NCI-H2196 (cell line): ENCODE data around the gene SCAMP2.

ENCODE experiments used
- DNase-seq: peaks from one replicate; lab custom pipeline; 2025; ENCODE audit not compliant: unreplicated experiment; lab: John Stamatoyannopoulos, UW

Gene SCAMP2

GRCh38 chr15:74821790-74822158 lies 51.4 kb downstream of the SCAMP2 start:
- no peak for DNase-seq

DNA sequence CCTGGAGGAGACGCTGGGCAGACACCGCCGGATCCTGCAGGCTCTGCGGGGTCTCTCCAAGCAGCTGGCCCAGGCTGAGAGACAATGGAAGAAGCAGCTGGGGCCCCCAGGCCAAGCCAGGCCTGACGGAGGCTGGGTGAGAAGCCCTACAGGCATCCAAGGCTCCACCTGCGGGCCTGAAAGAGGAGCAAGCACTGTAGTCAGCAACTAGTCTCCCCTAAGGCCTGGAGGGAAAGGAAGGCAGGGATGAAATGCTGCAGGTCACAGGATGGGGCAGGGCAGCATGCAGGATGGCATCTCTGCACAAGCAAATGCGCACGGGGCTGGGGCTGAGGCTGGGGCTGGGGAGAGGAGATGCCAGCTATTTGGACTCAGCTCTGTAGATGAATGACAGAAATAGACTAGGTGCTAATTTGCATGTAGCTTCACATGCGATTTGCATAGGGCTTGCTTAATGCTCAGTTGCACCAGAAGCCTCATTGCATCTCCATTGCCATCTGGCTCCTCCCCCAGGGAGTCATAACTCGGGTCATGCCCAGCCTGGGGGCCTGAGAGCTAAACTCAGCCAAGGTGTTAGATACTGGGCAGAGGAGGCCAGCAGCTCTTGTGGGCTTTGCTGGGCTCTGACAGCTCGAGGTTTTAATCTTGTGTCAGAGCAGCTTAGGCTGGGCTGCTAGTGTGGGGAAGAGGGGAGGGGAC lies 51.9 kb downstream of the SCAMP2 start:
- DNase-seq, result no peak

GRCh38 chr15:74820056-74820455 lies 53.1 kb downstream of the SCAMP2 start:
- DNase-seq, result no peak

- DNase-seq, result peak; percentile 5
These were observed 55.8 kb downstream of the SCAMP2 start for GRCh38 chr15:74817370-74817737.

DNA sequence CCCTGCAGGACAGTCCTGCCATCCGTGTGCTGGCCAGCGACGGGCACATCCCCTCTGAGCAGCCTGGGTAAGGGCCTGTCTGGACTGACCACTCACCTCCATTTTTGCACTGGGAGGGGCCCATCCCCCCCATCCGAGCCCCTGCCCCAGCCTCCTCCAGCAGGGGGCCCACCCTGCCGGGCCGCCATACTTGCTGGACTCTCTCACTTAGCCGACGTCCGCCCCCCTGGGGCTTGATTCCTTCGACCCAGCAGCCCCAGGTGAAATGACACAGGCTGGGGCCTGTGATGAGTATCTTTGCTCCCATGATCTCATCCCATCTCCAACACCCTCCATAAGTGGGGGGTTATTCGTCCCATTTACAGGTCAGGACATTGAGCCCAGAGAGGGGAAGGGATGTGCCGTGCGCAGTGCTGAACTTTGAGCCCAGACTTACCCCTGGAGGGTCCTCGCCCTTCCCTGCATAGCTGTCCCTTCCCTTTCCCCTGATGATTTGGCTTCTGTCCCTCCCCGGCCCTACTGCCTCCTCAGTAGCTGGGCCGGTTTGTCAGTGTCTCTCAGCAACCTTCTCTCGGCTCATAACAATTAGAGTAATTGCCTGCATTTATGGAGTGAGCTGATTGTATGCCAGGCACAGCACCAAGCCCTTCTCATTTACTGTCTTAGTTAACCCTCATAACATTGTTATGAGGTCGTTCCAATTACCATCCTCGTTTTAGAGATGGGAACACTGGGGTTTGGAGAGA lies 56.4 kb downstream of the SCAMP2 start:
- no peak for DNase-seq

DNA sequence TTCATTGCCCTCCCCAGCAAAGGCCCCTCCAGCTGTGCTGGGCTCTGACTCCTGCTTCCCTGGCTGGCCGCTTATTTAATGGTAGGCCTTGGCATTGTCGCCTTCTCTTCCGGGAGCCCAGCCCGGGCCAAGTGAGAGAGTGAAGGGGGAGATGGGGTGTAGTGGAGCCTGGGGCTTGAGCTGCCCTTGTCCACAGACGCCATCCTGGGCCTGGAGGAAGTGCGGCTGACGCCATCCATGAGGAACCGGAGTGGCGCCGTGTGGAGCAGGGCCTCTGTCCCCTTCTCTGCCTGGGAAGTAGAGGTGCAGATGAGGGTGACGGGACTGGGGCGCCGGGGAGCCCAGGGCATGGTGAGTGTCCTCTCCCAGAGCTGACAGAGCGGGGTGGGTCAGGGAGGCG lies 57.2 kb downstream of the SCAMP2 start:
- no peak for DNase-seq

DNA sequence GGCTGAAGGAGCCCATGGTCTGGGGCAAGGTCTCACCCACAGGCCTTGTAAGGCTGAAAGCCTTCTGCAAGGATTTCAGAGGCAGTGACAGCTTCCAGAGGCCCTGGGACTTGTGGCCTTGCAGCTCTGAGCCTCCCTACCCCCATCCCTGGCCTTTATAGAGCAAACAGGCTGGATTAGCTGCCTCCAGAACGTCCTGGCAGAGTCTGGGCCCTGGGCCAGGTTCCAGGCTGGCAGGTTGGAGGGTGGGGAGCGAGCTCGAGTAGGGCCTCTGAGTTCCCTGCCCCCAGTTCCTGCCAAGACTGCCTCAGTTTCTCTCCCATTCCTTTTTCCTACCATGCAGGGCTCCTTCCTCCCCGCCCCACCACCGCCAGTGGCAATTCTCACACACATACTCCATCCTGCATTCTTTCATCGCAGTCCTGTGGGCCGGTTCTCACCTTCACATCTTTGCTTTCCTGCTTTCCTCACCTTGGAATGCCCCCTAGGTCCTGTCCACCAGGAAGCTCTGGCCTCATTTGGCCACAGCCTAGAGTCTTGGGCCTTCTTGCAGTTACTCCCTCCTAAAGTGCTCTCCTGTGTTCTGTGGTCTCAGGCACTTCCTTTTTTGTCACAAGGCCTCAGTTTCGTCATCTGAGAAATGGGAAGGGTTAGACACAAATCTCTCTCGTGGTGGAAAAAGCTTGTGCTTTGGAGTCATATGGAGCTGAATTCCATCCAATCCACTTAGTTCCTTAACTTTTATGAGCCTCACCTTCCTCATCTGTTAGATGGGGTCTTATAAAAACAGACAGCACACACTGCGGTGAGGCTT lies 57.8 kb downstream of the SCAMP2 start:
- peak; percentile 30 for DNase-seq

DNA sequence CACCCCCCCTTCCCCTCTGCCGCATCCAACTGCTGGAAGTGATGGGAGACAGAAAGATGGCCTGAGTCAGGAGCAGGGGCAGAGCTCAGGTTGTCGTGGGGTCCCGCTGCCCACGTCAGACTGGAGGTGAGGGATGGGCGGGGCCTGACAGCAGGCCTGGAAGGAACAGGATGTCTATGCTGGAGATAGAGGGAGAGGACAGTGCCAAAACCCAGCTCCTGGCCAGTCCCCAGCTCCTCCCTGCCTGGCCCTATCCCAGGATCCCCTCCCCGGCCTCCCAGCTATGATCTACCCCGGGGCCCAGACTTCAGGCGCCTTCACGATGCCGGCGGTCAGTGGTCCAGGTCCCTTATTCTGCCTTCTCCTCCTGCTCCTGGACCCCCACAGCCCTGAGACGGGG lies 60.6 kb downstream of the SCAMP2 start, which contains the start of gene LMAN1L:
Gene LMAN1L, plus strand, starts transcription at position 303 of the 400 bp plus-strand sequence. Its CDS starts 20 bp downstream, at position 323.
- no peak for DNase-seq

DNA sequence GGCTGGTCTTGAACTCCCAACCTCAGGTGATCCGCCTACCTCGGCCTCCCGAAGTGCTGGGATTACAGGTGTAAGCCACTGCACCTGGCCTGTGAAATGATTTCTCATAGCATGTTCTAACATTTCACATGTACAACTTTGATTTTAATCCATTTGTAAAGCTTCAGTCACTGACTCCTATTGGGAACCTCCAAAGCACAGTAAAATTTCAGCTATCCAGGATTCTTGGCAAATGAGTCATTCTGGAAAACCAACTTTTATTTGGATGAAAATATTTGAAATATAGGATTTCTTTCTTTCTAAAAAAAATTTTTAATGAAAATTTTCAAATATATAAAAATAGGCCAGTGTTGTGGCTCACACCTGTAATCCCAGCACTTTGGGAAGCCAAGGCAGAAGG lies 63.2 kb downstream of the SCAMP2 start:
- DNase-seq, result no peak

GRCh38 chr15:74809242-74809641 lies 63.9 kb downstream of the SCAMP2 start:
- no peak for DNase-seq

DNA sequence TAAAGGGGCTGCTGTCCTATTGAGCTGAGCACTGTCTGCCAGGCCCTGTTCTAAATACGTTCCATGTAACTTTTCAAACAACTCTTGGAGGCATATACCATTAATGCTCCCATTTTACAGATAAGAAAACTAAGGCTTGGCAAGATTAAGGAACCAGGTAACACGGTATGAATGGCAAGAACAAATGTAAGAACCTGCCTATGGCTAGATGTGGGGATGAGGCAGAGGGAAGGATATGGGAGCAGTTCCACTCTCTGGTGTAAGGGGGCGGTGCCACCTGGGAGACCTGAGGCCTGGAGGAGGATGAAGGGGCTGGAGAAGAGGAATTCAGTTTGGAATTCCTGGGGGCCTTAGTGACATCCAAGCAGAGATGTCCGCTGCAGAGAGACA lies 64.3 kb downstream of the SCAMP2 start:
- DNase-seq, result no peak

DNA sequence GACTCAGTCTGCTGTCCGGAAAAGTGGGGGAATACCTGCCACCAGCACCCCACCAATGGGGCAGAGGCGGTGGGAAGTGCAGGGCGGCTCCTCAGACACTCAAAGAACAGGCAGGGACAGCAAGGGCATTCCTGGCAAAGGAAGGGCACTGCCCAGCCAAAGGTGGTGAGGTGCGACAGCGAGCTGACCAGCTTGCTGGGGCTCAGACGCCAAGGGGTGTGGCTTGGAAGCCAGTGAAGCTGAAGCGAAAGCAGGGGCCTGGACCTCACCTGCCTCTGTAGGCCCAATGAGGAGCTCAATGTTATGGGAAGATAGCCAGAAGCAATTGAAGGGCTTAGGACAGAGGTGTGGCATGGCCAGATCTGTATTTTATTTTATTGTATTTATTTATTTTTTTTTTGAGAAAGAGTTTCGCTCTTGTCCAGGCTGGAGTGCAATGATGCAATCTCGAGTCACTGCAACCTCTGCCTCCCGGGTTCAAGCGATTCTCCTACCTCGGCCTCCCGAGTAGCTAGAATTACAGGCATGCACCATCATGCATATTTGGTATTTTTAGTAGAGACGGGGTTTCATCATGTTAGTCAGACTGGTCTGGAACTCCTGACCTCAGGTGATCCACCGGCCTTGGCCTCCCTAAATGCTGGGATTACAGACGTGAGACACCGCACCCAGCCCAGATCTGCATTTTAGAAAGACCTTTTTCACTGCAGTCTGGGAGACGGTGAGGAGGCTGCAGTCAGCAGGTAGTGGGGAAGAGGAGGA lies 64.9 kb downstream of the SCAMP2 start:
- peak; percentile 73 for DNase-seq

- DNase-seq, result no peak
These were observed 65.9 kb downstream of the SCAMP2 start for GRCh38 chr15:74807282-74807681.

DNA sequence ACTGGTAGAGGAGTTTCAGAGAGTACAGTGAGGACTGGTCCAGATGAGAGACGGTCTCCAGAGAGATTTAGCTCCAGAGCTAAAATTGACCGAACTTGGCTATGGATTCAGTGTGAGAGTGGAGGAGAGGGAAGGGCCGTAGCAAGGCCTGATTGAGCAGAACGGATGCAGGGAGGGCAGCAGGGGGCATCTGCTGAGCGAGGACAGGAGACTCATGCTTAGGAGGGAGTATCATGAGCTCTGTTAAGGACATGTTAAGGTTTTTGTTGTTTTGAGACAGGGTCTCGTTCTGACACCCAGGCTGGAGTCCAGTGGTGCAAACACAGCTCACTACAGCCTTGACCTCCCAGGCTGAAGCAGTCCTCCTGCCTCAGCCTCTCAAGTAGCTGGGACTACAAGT lies 68.2 kb downstream of the SCAMP2 start:
- no peak for DNase-seq

DNA sequence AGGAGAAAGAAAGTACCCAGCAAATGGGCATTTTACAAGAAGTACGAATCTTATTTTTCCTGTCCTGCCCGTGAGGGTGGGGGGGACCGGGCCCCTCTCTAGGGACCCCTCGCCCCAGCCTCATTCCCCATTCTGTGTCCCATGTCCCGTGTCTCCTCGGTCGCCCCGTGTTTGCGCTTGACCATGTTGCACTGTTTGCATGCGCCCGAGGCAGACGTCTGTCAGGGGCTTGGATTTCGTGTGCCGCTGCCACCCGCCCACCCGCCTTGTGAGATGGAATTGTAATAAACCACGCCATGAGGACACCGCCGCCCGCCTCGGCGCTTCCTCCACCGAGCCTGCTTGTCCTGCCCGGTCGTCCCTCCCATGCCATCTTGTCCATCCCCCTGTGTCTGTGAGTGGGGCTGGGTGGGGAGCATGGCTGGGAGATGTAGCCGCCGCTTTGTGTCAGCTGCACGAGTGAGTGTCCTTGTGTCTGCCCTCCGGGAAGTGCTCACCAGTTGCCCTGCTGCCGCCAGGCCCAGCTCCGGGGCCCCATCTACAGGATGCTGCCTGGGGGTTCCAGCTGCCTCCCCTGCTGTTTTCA lies 70.2 kb downstream of the SCAMP2 start:
- DNase-seq, result no peak

DNA sequence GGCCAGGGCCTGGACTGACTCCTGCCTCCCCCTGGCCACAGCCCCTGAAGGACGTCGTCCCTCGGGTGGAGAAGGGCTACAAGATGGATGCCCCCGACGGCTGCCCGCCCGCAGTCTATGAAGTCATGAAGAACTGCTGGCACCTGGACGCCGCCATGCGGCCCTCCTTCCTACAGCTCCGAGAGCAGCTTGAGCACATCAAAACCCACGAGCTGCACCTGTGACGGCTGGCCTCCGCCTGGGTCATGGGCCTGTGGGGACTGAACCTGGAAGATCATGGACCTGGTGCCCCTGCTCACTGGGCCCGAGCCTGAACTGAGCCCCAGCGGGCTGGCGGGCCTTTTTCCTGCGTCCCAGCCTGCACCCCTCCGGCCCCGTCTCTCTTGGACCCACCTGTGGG lies 70.9 kb downstream of the SCAMP2 start:
- DNase-seq, result no peak

DNA sequence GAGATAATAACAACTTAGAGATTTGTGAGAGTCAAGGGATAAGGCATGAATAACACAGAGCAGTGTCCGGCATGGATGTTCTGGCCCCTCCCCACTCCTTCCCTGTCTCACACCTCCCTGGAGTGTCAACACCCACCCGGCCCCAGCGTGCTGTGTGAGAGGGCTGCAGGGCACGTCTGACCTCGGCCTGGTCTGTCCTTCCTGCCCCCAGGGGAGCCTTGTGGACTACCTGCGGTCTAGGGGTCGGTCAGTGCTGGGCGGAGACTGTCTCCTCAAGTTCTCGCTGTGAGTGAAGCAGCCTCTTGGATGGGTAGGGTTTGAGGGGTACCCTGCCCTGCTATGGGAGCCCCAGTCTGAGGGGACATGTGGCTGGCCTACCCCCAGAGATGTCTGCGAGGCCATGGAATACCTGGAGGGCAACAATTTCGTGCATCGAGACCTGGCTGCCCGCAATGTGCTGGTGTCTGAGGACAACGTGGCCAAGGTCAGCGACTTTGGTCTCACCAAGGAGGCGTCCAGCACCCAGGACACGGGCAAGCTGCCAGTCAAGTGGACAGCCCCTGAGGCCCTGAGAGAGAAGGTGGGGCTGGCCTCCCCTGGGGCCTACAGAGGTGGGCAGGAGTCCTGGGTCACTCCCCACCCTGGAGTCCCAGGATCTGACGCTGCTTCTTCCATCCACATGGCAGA lies 71.7 kb downstream of the SCAMP2 start:
- DNase-seq, result no peak

DNA sequence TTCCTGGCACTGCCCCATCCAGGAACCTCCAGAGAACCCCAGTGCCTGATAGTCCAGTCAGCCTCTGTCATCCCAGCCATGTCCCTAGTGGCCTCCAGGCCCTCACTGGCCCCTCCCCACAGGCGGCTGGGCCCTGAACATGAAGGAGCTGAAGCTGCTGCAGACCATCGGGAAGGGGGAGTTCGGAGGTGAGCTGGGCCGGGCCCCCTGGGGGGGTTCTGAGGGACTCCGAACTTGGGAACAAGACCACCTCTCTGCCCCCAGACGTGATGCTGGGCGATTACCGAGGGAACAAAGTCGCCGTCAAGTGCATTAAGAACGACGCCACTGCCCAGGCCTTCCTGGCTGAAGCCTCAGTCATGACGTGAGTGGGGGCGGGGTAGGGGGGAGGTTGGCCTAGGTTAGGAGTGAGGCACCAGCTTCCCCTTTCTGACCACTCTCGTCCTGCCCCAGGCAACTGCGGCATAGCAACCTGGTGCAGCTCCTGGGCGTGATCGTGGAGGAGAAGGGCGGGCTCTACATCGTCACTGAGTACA lies 72.5 kb downstream of the SCAMP2 start:
- no peak for DNase-seq

DNA sequence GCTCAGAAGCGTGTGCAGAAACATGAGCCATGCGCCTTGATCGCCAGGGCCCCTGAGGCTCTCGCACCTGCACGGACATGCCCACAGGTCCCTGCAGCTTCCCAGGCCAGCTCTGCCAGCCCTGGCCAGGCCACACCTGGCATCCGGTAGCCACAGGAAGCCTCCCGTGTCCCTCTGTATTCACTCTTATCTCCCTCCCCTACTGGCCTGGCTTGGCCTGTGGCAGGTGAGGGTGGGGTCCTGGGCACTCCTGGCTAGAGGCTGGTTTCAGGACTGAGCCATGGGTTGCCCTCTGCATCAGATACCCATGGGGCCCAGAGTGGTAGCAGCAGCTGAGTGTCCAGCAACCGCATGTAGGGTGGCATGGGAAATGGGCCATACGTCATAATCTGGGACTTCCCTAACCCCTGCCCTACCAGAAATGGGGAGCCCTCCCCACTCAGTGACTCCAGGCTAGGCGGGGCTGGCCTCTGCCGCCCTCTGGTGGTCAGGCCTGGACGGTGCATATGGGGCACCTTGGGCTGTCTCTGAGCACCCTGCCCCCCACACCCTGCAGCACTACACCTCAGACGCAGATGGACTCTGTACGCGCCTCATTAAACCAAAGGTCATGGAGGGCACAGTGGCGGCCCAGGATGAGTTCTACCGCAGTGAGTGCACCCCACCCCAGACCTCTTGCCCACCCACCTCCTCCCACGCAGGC lies 73.2 kb downstream of the SCAMP2 start:
- DNase-seq, result peak; percentile 76
